Activated CD4-positive, alpha-beta T cell treated with anti-CD3 and anti-CD28 coated beads for 36 hours (primary cell): ENCODE results near the gene AKT2. TPM values are rescaled to one million over a fixed set of nuclear protein-coding genes. Genes with fewer than 3 reads are reported as not detected.

ENCODE experiments used
- ATAC-seq: fragments of 200-7000 bp; cut with Tn5 transposase; one replicate; pipeline ENCODE4 v1.10.0; 2021; ENCODE audit warnings: mild to moderate bottlenecking, moderate library complexity
- CTCF ChIA-PET: fragments of 350-600 bp; sonication (Branson Sonifier 250); formaldehyde crosslinking; loops from one replicate; lab custom pipeline; 2021; ENCODE audit warnings: antibody characterized with exemption; lab: Charles Lee
- POLR2A ChIA-PET: fragments of 350-600 bp; sonication (Branson Sonifier 250); formaldehyde crosslinking; loops from one replicate; lab custom pipeline; 2021; ENCODE audit warnings: antibody characterized with exemption, inconsistent platforms; lab: Charles Lee
- DNase-seq: peaks from one replicate; pipeline ENCODE4 v3.0.0-alpha.2; 2020
- H3K27ac Mint-ChIP-seq: one replicate; pipeline ENCODE4 v1.8.0; 2021; ENCODE audit warnings: mixed read lengths
- H3K27me3 Mint-ChIP-seq: one replicate; pipeline ENCODE4 v1.8.0; 2021; ENCODE audit warnings: mixed read lengths
- H3K36me3 Mint-ChIP-seq: one replicate; pipeline ENCODE4 v1.8.0; 2021; ENCODE audit warnings: low read depth, mixed read lengths
- H3K4me1 Mint-ChIP-seq: one replicate; pipeline ENCODE4 v1.8.0; 2021; ENCODE audit warnings: mixed read lengths
- H3K4me3 Mint-ChIP-seq: one replicate; pipeline ENCODE4 v1.8.0; 2021; ENCODE audit warnings: mild to moderate bottlenecking, moderate library complexity, mixed read lengths
- H3K9me3 Mint-ChIP-seq: one replicate; pipeline ENCODE4 v1.8.0; 2021; ENCODE audit warnings: low read depth, mixed read lengths
- intact Hi-C, 2 experiments: fragments of 100-400 bp; cut with DNase I in 1 of 2; cut with micrococcal nuclease in 1 of 2; formaldehyde crosslinking; loops; one replicate each; pipeline versions ENCODE4 v1.14.2 to v1.15.1; 2022 to 2024; cut with DNase I, micrococcal nuclease
- total RNA-seq, 2 experiments: library from RNA; stranded (reverse); gene quantifications; one replicate each; pipeline ENCODE4 v1.2.3, GENCODE V29; 2021

Gene AKT2
- total RNA-seq, 2 experiments from 2014 or later = 142 to 148 TPM

- no peak for ATAC-seq
- Mint-ChIP-seq H3K36me3 (peaks cover 10% of the 10 kb centered on the region), H3K27ac (no peak overlapping the region), H3K27me3 (no peaks in the 10 kb centered on the region), H3K9me3 (no peaks in the 10 kb centered on the region), H3K4me1 (peaks cover 68% of the 10 kb centered on the region), H3K4me3 (no peak overlapping the region)
- no peak for DNase-seq
- CTCF ChIA-PET = interaction anchor here (1.0 to 1.1 kb wide), 3 partner anchors 17 to 46 kb away, joined by 3 to 5 read pairs (median 4); no protein-coding TSS in a partner anchor
- POLR2A ChIA-PET = no interaction called here
- intact Hi-C loops = loop anchor here in 1 of 2 experiments (10.0 kb wide), 1 partner anchor 513 kb away; the partner anchor contains the start of gene EGLN2
These were observed 3.0 kb downstream of the AKT2 start for GRCh38 chr19:40282209-40282580.

DNA sequence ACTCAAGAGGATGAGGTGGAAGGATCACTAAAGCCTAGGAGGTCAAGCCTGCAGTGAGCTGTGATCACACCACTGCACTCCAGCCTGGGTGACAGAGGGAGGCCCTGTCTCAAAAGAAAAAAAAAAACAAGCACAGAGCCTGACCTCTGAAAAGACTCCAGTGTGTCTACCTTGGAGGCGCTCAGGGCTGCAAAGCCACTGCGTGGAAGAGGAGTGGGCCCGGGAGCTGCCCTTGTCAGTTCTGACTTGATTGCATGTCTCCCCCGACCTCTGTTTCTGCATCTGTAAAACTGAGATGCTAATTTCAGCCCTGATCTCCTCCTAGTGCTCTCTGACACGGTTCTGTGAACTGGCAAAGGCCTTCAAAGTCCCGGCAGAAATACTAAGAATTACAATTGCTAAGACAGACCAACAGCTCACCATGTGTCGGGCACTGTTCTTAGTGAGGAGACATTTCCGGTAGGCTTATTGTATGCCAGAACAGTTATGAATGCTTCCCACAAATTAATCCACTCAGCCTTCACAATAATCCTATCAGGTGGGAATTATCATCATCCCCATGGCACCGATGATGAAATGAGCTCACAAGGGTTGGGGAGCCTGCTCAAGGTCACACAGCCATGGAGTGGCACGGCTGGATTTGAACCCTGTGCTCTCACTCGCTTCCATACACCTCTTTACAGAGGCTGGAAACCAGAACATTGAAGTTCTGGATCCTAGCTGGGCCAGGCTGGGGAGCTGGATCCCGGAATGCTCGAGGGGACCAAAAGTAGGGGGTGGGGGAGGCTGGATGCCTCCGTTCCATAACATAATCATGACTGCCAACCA, 3.5 kb downstream of the AKT2 start:
- Mint-ChIP-seq H3K27ac (no peak overlapping the region), H3K4me3 (no peak overlapping the region)
- POLR2A ChIA-PET = no interaction called here

DNA sequence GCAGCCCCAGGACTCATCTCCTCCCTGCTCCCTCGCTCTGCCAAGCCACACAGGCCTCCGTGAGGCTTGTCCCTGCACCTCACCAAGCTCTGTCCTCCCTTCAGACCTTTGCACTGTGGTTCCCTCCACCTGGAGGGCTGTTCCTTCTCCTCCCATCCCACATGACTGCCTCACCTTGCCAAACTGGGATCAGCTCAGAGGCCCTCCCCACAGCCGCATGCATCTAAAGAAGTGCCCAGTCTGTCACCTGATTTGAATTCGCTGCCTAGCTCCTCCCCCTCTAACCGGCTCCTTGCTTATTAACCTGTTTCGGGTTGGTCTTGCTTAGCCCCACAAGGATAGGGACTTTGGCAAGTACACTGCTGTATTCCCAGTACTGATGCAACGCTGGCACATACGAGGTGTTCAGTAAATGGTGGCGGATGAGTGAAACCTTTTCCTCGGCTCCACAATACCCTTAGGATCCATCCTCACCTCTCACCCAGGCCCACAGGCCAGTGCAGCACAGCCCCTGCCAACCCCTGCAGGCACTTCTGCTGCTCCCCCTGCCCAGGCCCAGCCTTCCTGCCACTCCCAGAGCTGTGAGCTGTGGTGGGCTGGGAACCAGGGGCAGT, 4.4 kb downstream of the AKT2 start:
- ChIA-PET CTCF (interaction anchor here (0.6 kb wide), 1 partner anchor 1895 kb away, joined by 3 read pairs; no protein-coding TSS in a partner anchor), POLR2A (no interaction called here)
- Mint-ChIP-seq H3K4me1 (peaks cover 69% of the 10 kb centered on the region), H3K9me3 (no peaks in the 10 kb centered on the region), H3K27me3 (no peaks in the 10 kb centered on the region), H3K36me3 (peaks cover 10% of the 10 kb centered on the region), H3K4me3 (peak overlapping the region; percentile 18), H3K27ac (peak overlapping the region; percentile 77)
- intact Hi-C loops = loop anchor here in 1 of 2 experiments (10.0 kb wide), 1 partner anchor 514 kb away; the partner anchor contains the start of gene EGLN2
- DNase-seq (no peak), ATAC-seq (no peak)

More for the DNA sequence above, 3.5 kb downstream of the AKT2 start:
- Mint-ChIP-seq H3K9me3 (no peaks in the 10 kb centered on the region), H3K27me3 (no peaks in the 10 kb centered on the region), H3K36me3 (peaks cover 10% of the 10 kb centered on the region), H3K4me1 (peaks cover 72% of the 10 kb centered on the region)
- intact Hi-C loops = loop anchor here in 1 of 2 experiments (10.0 kb wide), 1 partner anchor 513 kb away; the partner anchor contains the start of gene EGLN2
- DNase-seq (no peak), ATAC-seq (no peak)
- CTCF ChIA-PET = interaction anchor here (1.0 to 1.1 kb wide), 3 partner anchors 17 to 45 kb away, joined by 3 to 5 read pairs (median 4); no protein-coding TSS in a partner anchor

GRCh38 chr19:40279761-40280607, 5.2 kb downstream of the AKT2 start:
- peak overlapping the region; percentile 18 for H3K4me3 Mint-ChIP-seq
- POLR2A ChIA-PET = interaction anchor here (0.6 kb wide), 1 partner anchor 498 kb away, joined by 3 read pairs; the partner anchor contains the start of gene RAB4B

DNA sequence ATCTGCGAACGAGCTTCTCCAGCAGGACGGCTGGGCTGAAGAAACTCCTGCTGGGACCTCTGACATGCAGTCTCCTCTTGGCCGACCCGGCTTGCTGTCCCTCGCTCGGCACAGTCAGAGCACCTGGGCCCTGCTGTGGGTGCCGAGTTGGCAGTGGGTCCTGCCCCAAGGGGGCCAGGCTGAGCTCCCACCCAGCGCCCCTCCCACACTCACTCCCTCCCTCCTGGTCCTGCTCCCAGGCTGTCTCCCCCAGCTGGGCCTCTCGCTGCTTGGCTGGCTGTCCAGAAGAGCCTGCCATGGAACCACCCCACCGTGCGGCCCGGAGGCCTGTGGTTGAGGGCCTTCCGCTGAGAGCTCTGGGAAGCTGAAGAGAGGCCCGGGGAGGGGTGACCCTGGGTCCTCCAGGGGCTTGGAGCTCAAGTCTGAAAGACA, 6.0 kb downstream of the AKT2 start:
- H3K4me3 Mint-ChIP-seq = no peak overlapping the region
- H3K27me3 Mint-ChIP-seq = no peaks in the 10 kb centered on the region
- no peaks in the 10 kb centered on the region for H3K9me3 Mint-ChIP-seq
- H3K27ac Mint-ChIP-seq = no peak overlapping the region
- peaks cover 5% of the 10 kb centered on the region for H3K36me3 Mint-ChIP-seq
- DNase-seq (no peak), ATAC-seq (no peak)
- ChIA-PET CTCF (interaction anchor here (0.6 to 1.2 kb wide), 3 partner anchors 9 to 144 kb away, joined by 3 to 4 read pairs (median 3); no protein-coding TSS in a partner anchor), POLR2A (interaction anchor here (0.6 kb wide), 2 partner anchors 34 to 499 kb away, joined by 3 to 5 read pairs; partner anchors contain the start of gene RAB4B)
- peaks cover 77% of the 10 kb centered on the region for H3K4me1 Mint-ChIP-seq
- intact Hi-C loops = no loop called here

More at GRCh38 chr19:40279761-40280607, 5.2 kb downstream of the AKT2 start:
- CTCF ChIA-PET = interaction anchor here (0.6 to 1.2 kb wide), 2 partner anchors 10 to 1895 kb away, joined by 3 to 4 read pairs; no protein-coding TSS in a partner anchor
- peaks cover 71% of the 10 kb centered on the region for H3K4me1 Mint-ChIP-seq
- DNase-seq = no peak
- H3K36me3 Mint-ChIP-seq = peaks cover 10% of the 10 kb centered on the region
- H3K9me3 Mint-ChIP-seq = no peaks in the 10 kb centered on the region
- no peak for ATAC-seq
- intact Hi-C loops = loop anchor here in 1 of 2 experiments (10.0 kb wide), 1 partner anchor 515 kb away; the partner anchor contains the start of gene EGLN2
- peak overlapping the region; percentile 77 for H3K27ac Mint-ChIP-seq
- H3K27me3 Mint-ChIP-seq = no peaks in the 10 kb centered on the region

DNA sequence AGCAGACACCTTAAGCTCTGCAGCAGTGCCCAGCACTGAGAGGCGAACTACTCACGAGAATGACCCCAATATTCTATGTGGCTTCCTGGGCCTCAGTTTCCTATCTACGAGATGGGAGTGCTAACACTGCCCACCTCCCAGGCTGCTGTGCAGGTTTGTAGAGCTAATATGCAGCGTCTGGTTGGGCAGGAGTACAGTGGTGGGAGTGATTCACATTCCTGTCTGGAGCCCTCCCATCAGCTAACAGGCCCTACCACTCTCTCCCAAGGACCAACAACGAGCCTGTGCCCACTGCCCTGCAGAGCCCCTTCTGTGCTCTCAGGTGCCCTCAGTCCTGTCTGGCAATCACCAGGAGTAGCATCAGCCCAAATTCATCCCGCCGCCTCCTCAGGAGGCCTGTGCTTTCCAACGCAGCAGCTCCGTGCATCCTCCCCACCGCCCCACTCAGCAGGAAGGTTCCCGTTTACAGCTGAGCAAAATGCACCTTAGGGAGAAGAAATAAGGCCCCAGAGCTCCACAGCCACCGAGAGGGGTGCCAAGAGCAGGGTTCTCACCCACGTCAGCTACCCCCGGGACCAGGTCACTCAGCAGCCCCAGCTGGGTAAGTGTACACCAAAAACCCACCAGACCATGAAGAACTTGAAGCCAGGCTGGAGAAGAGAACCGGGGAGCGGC, 6.6 kb downstream of the AKT2 start:
- Mint-ChIP-seq H3K4me3 (no peak overlapping the region), H3K36me3 (peaks cover 5% of the 10 kb centered on the region), H3K27me3 (no peaks in the 10 kb centered on the region), H3K9me3 (no peaks in the 10 kb centered on the region), H3K27ac (peak overlapping the region; percentile 33), H3K4me1 (peaks cover 77% of the 10 kb centered on the region)
- no peak for DNase-seq
- ChIA-PET CTCF (interaction anchor here (0.6 to 1.2 kb wide), 3 partner anchors 8 to 145 kb away, joined by 3 to 4 read pairs (median 3); no protein-coding TSS in a partner anchor), POLR2A (interaction anchor here (0.6 kb wide), 3 partner anchors 27 to 308 kb away, joined by 3 to 5 read pairs (median 3); no protein-coding TSS in a partner anchor)
- intact Hi-C loops = no loop called here
- ATAC-seq = no peak

GRCh38 chr19:40277356-40278059, 7.6 kb downstream of the AKT2 start:
- H3K27me3 Mint-ChIP-seq = no peaks in the 10 kb centered on the region
- H3K27ac Mint-ChIP-seq = peak overlapping the region; percentile 33
- DNase-seq (no peak), ATAC-seq (no peak)
- peaks cover 3% of the 10 kb centered on the region for H3K36me3 Mint-ChIP-seq
- peaks cover 72% of the 10 kb centered on the region for H3K4me1 Mint-ChIP-seq
- POLR2A ChIA-PET = interaction anchor here (0.6 kb wide), 1 partner anchor 307 kb away, joined by 3 read pairs; no protein-coding TSS in a partner anchor
- intact Hi-C loops = no loop called here
- no peak overlapping the region for H3K4me3 Mint-ChIP-seq
- H3K9me3 Mint-ChIP-seq = no peaks in the 10 kb centered on the region
- CTCF ChIA-PET = interaction anchor here (0.5 kb wide), 1 partner anchor 738 kb away, joined by 3 read pairs; no protein-coding TSS in a partner anchor

GRCh38 chr19:40274585-40275544, 10.3 kb downstream of the AKT2 start:
- ChIA-PET CTCF (interaction anchor here (0.6 kb wide), 1 partner anchor 9 kb away, joined by 3 read pairs; no protein-coding TSS in a partner anchor), POLR2A (interaction anchor here (1.4 kb wide), 1 partner anchor 10 kb away, joined by 11 read pairs; the partner anchor contains the start of gene AKT2)
- ATAC-seq = peak; percentile 84
- intact Hi-C loops = no loop called here
- Mint-ChIP-seq H3K4me3 (peak overlapping the region; percentile 24), H3K4me1 (peaks cover 67% of the 10 kb centered on the region), H3K9me3 (no peaks in the 10 kb centered on the region), H3K27ac (peak overlapping the region; percentile 68), H3K36me3 (peaks cover 11% of the 10 kb centered on the region), H3K27me3 (no peaks in the 10 kb centered on the region)
- peak; percentile 67 for DNase-seq
